Measurements from ENCODE around the gene DNAJC6. TPM values are rescaled to one million over a fixed set of nuclear protein-coding genes. Genes with fewer than 3 reads are reported as not detected.

Gene DNAJC6
- polyA plus RNA-seq, 1 experiment = 0.09 TPM

DNA sequence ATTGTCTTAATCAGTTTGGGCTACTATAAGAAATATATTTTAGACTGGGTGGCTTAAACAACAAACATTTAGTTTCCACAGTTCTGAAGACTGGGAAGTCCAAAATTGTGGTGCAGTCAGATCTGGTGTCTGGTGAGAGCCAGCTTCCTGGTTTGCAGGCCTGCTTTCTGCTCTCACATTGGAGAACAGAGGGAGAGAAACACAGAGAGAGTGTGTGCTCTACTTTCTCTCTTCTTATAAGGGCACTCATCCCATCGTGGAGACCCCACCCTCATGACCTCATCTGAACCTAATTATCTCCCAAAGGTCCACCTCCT lies 115.2 kb downstream of the DNAJC6 start:
- TF ChIP-seq, protein P1, sequence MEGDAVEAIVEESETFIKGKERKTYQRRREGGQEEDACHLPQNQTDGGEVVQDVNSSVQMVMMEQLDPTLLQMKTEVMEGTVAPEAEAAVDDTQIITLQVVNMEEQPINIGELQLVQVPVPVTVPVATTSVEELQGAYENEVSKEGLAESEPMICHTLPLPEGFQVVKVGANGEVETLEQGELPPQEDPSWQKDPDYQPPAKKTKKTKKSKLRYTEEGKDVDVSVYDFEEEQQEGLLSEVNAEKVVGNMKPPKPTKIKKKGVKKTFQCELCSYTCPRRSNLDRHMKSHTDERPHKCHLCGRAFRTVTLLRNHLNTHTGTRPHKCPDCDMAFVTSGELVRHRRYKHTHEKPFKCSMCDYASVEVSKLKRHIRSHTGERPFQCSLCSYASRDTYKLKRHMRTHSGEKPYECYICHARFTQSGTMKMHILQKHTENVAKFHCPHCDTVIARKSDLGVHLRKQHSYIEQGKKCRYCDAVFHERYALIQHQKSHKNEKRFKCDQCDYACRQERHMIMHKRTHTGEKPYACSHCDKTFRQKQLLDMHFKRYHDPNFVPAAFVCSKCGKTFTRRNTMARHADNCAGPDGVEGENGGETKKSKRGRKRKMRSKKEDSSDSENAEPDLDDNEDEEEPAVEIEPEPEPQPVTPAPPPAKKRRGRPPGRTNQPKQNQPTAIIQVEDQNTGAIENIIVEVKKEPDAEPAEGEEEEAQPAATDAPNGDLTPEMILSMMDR (IDR thresholded peaks at IDR 0.05; ENCODE audit: low read depth, low read length) = no peak
- no peak for DNase-seq (ENCODE audit: low read depth, low spot score)
- H3K27ac ChIP-seq (ENCODE audit: low read depth, low read length) = peak overlapping the region; percentile 71
- POLR2A ChIA-PET = no interaction called here
- H3K27me3 ChIP-seq (ENCODE audit: control insufficient read depth, insufficient read depth, low read length) = no peaks in the 10 kb centered on the region
- no peaks in the 10 kb centered on the region for H3K9me3 ChIP-seq (ENCODE audit: control insufficient read depth, insufficient read depth, low read length)
- CTCF ChIA-PET = interaction anchor here (1.3 kb wide), 1 partner anchor 12 kb away, joined by 5 read pairs; no protein-coding TSS in a partner anchor
- H3K4me3 ChIP-seq (ENCODE audit: low read depth, low read length) = no peak overlapping the region

DNA sequence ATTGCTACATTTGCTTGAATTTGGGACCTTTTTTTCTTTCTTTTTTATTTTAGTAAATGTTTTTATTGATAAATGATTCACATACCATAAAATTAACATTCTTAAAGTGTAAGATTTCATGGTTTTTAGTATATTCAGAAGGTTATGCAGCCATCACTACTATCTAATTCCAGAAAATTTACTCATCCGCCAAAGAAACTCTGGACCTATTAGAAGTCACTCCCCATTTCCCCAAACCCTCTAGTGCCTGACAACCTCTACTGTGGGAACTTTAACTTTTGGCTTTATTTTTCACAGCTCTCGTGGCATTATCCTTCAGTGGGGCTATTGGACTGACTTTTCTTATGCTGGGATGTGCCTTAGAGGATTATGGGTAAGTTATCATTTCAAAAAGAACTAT lies 115.7 kb downstream of the DNAJC6 start:
- TF ChIP-seq, protein P1 (IDR thresholded peaks at IDR 0.05; ENCODE audit: low read depth, low read length) = no peak
- H3K27ac ChIP-seq (ENCODE audit: low read depth, low read length) = no peak overlapping the region
- ChIA-PET CTCF (no interaction called here), POLR2A (no interaction called here)
- H3K27me3 ChIP-seq (ENCODE audit: control insufficient read depth, insufficient read depth, low read length) = no peaks in the 10 kb centered on the region
- H3K9me3 ChIP-seq (ENCODE audit: control insufficient read depth, insufficient read depth, low read length) = no peaks in the 10 kb centered on the region
- H3K4me3 ChIP-seq (ENCODE audit: low read depth, low read length) = no peak overlapping the region
- DNase-seq (ENCODE audit: low read depth, low spot score) = no peak

DNA sequence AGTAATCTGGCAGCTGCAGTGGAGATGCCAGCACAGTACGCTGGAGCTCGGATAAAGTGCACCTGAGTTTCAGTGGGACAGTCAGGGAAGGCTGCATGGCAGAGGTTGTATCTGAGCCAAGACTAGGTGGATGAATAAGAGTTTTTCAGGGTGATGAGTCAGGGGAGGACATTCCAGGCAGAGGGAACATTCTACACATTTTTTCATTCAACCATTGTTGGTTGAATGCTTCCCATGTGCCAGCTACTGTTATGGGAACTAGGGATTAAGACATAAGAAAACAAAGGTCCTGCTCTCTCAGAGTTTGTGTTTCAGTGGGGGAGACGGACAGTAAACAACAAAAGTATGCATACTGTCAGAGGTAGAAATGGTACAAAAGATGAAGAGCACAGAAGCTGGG lies 116.4 kb downstream of the DNAJC6 start:
- Histone ChIP-seq H3K4me3 (ENCODE audit: low read depth, low read length) (no peak overlapping the region), H3K27ac (ENCODE audit: low read depth, low read length) (peak overlapping the region; percentile 59), H3K27me3 (ENCODE audit: control insufficient read depth, insufficient read depth, low read length) (no peaks in the 10 kb centered on the region), H3K9me3 (ENCODE audit: control insufficient read depth, insufficient read depth, low read length) (no peaks in the 10 kb centered on the region)
- ChIA-PET POLR2A (no interaction called here), CTCF (interaction anchor here (1.3 kb wide), 1 partner anchor 262 kb away, joined by 3 read pairs; no protein-coding TSS in a partner anchor)
- DNase-seq (ENCODE audit: low read depth, low spot score) = no peak
- TF ChIP-seq, protein P1 (IDR thresholded peaks at IDR 0.05; ENCODE audit: low read depth, low read length) = no peak

DNA sequence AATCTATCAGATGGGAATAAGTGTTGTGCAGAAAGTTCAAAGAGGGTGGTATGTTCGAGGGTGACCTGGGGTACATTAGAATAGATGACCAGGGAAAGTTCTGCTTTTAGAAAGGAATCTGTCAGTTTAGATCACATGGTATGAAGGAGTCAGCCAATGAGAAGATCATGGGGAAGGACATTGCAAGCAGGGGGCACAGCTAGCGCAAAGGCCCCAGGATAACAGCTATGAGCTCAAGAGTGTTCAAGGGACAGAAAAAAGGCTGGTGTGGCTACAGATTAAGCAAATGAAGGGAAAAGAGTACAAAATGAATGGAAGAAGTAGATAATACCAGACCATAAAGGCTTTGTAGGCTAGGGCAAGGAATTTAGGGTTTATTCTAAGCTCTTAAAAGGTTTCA lies 119.7 kb downstream of the DNAJC6 start:
- DNase-seq (ENCODE audit: low read depth, low spot score) = no peak
- Histone ChIP-seq H3K27me3 (ENCODE audit: control insufficient read depth, insufficient read depth, low read length) (no peaks in the 10 kb centered on the region), H3K9me3 (ENCODE audit: control insufficient read depth, insufficient read depth, low read length) (no peaks in the 10 kb centered on the region), H3K4me3 (ENCODE audit: low read depth, low read length) (no peak overlapping the region), H3K27ac (ENCODE audit: low read depth, low read length) (no peak overlapping the region)
- TF ChIP-seq, protein P1 (IDR thresholded peaks at IDR 0.05; ENCODE audit: low read depth, low read length) = no peak
- ChIA-PET CTCF (interaction anchor here (0.7 to 3.8 kb wide), 4 partner anchors 11 to 424 kb away, joined by 3 to 89 read pairs (median 34); no protein-coding TSS in a partner anchor), POLR2A (no interaction called here)

DNA sequence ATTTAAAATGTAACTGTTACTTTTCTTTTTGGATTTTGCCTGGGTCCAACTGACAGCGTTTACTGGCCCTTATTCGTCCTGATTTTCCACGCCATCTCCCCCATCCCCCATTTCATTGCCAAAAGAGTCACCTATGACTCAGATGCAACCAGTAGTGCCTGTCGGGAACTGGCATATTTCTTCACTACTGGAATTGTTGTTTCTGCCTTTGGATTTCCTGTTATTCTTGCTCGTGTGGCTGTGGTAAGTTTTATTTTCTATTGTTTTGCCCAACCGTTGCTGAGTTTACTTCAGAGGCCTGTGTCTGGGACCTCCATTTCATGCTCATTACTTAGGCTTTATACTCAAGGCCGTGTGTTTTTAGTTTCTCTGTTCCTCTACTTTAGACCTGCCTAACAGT lies 120.5 kb downstream of the DNAJC6 start:
- Histone ChIP-seq H3K4me3 (ENCODE audit: low read depth, low read length) (no peak overlapping the region), H3K27ac (ENCODE audit: low read depth, low read length) (peak overlapping the region; percentile 32), H3K9me3 (ENCODE audit: control insufficient read depth, insufficient read depth, low read length) (no peaks in the 10 kb centered on the region), H3K27me3 (ENCODE audit: control insufficient read depth, insufficient read depth, low read length) (no peaks in the 10 kb centered on the region)
- TF ChIP-seq, protein P1 (IDR thresholded peaks at IDR 0.05; ENCODE audit: low read depth, low read length) = no peak
- POLR2A ChIA-PET = no interaction called here
- CTCF ChIA-PET = interaction anchor here (1.1 to 3.8 kb wide), 6 partner anchors 8 to 261 kb away, joined by 3 to 89 read pairs (median 19); no protein-coding TSS in a partner anchor
- DNase-seq (ENCODE audit: low read depth, low spot score) = no peak

Measured in AG04450 (cell line).